Lung (tissue), 12 donors: ENCODE measurements around the gene TUBA8. TPM values are rescaled to one million over a fixed set of nuclear protein-coding genes. Genes with fewer than 3 reads are reported as not detected.

Experiments used
- ATAC-seq: fragments of 200-7000 bp; cut with Tn5 transposase; one replicate; pipeline ENCODE4 v1.9.1; 2020; ENCODE audit warnings: moderate number of reproducible peaks; ENCODE audit not compliant: insufficient read depth, low FRiP score
- DNase-seq, 3 donors: peaks; one replicate each; pipeline ENCODE4 v3.0.0-alpha.2; 2013 to 2017
- H3K27ac ChIP-seq, 2 donors: one replicate each; pipeline ENCODE4 v1.5.1; 2013; ENCODE audit warnings: mild to moderate bottlenecking in 2 of 2, moderate library complexity in 2 of 2, control low read depth in 1 of 2, inconsistent platforms in 1 of 2, low read depth in 1 of 2, low read length in 1 of 2
- H3K27me3 ChIP-seq, 3 donors: one replicate each; pipeline ENCODE4 v1.5.1; 2013; ENCODE audit warnings: low read length in 2 of 3; ENCODE audit not compliant: control insufficient read depth in 3 of 3, insufficient read depth in 3 of 3
- H3K36me3 ChIP-seq, 4 donors: one replicate each; pipeline ENCODE4 v1.5.1; 2013; ENCODE audit warnings: low read length in 4 of 4, mild to moderate bottlenecking in 1 of 4, moderate library complexity in 1 of 4; ENCODE audit not compliant: control insufficient read depth in 4 of 4, insufficient read depth in 4 of 4
- H3K4me1 ChIP-seq, 5 donors: one replicate each; pipeline ENCODE4 v1.5.1; 2013; ENCODE audit warnings: low read length in 5 of 5, mild to moderate bottlenecking in 2 of 5, moderate library complexity in 1 of 5; ENCODE audit not compliant: control insufficient read depth in 5 of 5, insufficient read depth in 5 of 5
- H3K4me3 ChIP-seq: one replicate; pipeline ENCODE4 v1.5.1; 2013; ENCODE audit warnings: mild to moderate bottlenecking, control low read depth, moderate library complexity
- H3K9ac ChIP-seq, 2 donors: one replicate each; pipeline ENCODE4 v1.5.1; 2013; ENCODE audit warnings: low read length in 2 of 2, control low read depth in 1 of 2; ENCODE audit not compliant: insufficient read depth in 1 of 2
- H3K9me3 ChIP-seq, 4 donors: one replicate each; pipeline ENCODE4 v1.5.1; 2013; ENCODE audit warnings: low read length in 3 of 4, mild to moderate bottlenecking in 1 of 4, moderate library complexity in 1 of 4; ENCODE audit not compliant: control insufficient read depth in 4 of 4, insufficient read depth in 3 of 4
- WGBS, 2 donors: extraction: QIAGEN DNeasy Blood & Tissue Kit; methylation state at CpG; one replicate each; pipeline ENCODE4 v1.1.7; 2013; 5-methylcytosine and 5-hydroxymethylcytosine counted together
- polyA plus RNA-seq, 2 donors: library from polyadenylated mRNA; stranded (reverse); fragments of 200-250 nt; gene quantifications; one replicate each; pipeline ENCODE4 v1.2.1, GENCODE V29; 2013
- total RNA-seq, 2 donors: library from RNA; depleted of rRNA in 1 of 2; stranded (reverse); fragments of >200 nt in 1 of 2; gene quantifications; one replicate each; pipeline ENCODE4 v1.2.1, GENCODE V29; 2014 to 2021
- TF ChIP-seq, protein P1 (sequence below): IDR thresholded peaks from 2 replicates; pipeline ENCODE4 v1.5.1; 2012; ENCODE audit warnings: mild to moderate bottlenecking; ENCODE audit errors: control extremely low read depth, extremely low read depth
- donor health status: control.
- donor health status: control.
- donor health status: Bipolar disorder and iron deficiency.
- donor health status: healthy.
- donor health status: DM: yes; HTN: yes; CAD: no.

Gene TUBA8
- total and polyA plus RNA-seq, 4 donors: 0.17 to 2.1 (median 1.5) TPM

GRCh38 chr22:18064636-18065035 is 46.0 kb upstream of the TUBA8 start:
- WGBS, 2 donors: 89 to 92% methylated on average over 7 of the region's 7 CpGs
- Histone ChIP-seq H3K4me3 (no peak overlapping the region), H3K27me3 (peaks cover 0 to 5% (median 0%) of the 10 kb centered on the region in 3 donors), H3K27ac (no peak overlapping the region), H3K4me1 (peaks cover 0 to 8% (median 4%) of the 10 kb centered on the region in 5 donors), H3K9me3 (peaks cover 0 to 4% (median 0%) of the 10 kb centered on the region in 4 donors), H3K9ac (no peak overlapping the region), H3K36me3 (no peaks in the 10 kb centered on the region)
- ATAC-seq (no peak), DNase-seq (no peak)
- TF ChIP-seq, protein P1, sequence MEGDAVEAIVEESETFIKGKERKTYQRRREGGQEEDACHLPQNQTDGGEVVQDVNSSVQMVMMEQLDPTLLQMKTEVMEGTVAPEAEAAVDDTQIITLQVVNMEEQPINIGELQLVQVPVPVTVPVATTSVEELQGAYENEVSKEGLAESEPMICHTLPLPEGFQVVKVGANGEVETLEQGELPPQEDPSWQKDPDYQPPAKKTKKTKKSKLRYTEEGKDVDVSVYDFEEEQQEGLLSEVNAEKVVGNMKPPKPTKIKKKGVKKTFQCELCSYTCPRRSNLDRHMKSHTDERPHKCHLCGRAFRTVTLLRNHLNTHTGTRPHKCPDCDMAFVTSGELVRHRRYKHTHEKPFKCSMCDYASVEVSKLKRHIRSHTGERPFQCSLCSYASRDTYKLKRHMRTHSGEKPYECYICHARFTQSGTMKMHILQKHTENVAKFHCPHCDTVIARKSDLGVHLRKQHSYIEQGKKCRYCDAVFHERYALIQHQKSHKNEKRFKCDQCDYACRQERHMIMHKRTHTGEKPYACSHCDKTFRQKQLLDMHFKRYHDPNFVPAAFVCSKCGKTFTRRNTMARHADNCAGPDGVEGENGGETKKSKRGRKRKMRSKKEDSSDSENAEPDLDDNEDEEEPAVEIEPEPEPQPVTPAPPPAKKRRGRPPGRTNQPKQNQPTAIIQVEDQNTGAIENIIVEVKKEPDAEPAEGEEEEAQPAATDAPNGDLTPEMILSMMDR: no peak

- no peak for DNase-seq
- no peak overlapping the region for H3K27ac ChIP-seq
- TF ChIP-seq, protein P1: no peak
- peaks cover 0 to 8% (median 4%) of the 10 kb centered on the region in 5 donors for H3K4me1 ChIP-seq
- no peak overlapping the region for H3K9ac ChIP-seq
- no peak for ATAC-seq
- WGBS, 2 donors: 49 to 73% methylated on average over 9 of the region's 9 CpGs
- H3K4me3 ChIP-seq: no peak overlapping the region
- H3K9me3 ChIP-seq: peaks cover 0 to 4% (median 0%) of the 10 kb centered on the region in 4 donors
- no peaks in the 10 kb centered on the region for H3K36me3 ChIP-seq
- H3K27me3 ChIP-seq: peaks cover 0 to 5% (median 0%) of the 10 kb centered on the region in 3 donors
These were observed 45.4 kb upstream of the TUBA8 start for GRCh38 chr22:18065256-18065655.

DNA sequence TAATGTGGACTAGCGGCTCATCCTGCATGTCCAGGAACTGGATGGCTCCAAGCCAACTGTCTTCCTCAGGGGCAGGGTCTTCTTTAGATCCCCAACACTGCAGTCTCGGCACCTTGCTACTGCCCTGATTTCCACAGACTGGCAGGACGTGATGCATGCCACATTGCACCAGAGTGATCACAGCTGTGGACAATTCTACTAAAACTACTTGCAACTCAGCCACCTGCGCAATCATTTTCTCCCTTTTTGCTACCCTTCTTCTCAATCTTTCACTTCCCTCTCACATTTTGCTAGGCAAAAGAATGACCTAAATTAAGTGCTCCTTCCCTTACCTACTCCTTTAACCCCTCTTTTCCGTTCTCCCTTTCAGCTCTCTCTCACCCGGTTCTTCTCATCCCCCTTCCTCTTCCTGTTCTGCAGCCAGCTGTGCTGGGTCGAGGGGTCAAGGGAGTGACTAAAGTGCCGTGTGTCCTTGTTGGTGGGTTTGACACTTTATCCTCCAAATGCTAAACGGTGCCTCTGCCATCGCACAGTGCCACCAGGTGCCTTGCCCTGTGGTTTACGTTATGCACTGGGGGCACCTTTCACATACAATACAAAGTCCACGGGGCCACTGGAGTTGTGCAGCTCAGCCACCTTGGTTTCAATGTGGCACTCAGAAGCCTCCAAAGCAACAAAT is 44.3 kb upstream of the TUBA8 start:
- H3K27me3 ChIP-seq: peaks cover 0 to 5% (median 0%) of the 10 kb centered on the region in 3 donors
- no peak overlapping the region for H3K27ac ChIP-seq
- 45 to 52% methylated on average over 12 of the region's 12 CpGs for WGBS, 2 donors
- H3K9ac ChIP-seq: no peak overlapping the region
- DNase-seq (no peak), ATAC-seq (no peak)
- peaks cover 0 to under 1% (median 0%) of the 10 kb centered on the region in 5 donors for H3K4me1 ChIP-seq
- TF ChIP-seq, protein P1: no peak
- peaks cover 0 to 4% (median 0%) of the 10 kb centered on the region in 4 donors for H3K9me3 ChIP-seq
- no peak overlapping the region for H3K4me3 ChIP-seq
- no peaks in the 10 kb centered on the region for H3K36me3 ChIP-seq

DNA sequence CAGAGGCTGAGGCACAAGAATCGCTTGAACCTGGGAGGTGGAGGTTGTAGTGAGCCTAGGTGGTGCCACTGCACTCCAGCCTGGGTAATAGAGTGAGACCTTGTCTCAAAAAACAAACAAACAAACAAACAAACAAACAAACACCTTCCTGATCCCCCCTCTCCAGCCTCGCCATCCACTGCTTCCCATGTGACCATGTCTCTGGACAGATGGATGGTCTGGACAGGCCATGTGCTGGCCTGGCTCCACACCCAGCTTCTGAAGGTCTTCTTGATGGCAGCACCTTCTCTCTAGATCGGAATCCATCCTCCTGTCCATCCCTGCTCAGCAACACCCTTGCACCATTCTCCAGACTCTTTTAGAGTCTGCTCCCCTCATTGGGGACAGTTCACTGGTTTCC is 43.5 kb upstream of the TUBA8 start:
- no peak for ATAC-seq
- 90 to 92% methylated on average over 3 of the region's 3 CpGs for WGBS, 2 donors
- Histone ChIP-seq H3K4me3 (no peak overlapping the region), H3K36me3 (no peaks in the 10 kb centered on the region), H3K9me3 (peaks cover 0 to 4% (median 0%) of the 10 kb centered on the region in 4 donors), H3K27ac (no peak overlapping the region), H3K4me1 (no peaks in the 10 kb centered on the region), H3K9ac (no peak overlapping the region), H3K27me3 (peaks cover 0 to 5% (median 0%) of the 10 kb centered on the region in 3 donors)
- no peak for DNase-seq
- TF ChIP-seq, protein P1: no peak
